ENCODE measurements around the gene PCBP2. TPM values are rescaled to one million over a fixed set of nuclear protein-coding genes. Genes with fewer than 3 reads are reported as not detected.

Gene PCBP2
- total and polyA plus RNA-seq, 2 donors (not counting 3 experiments of a cell fraction or from before 2014, with no cell fraction given) = 526 to 995 TPM

DNA sequence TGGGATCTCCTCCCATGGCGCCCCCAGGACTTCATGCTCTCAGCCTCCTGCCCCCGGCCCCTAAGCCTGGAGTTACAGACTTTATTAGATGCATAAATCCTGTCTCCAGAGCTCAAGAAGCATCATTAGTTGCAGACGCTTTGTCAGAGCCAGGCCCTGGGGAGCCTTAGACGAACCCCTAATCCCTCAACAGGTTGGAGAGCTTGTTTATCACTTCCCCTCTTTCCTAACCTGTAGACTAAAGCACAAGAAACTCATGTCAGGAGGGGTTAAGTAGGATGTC is 55.6 kb downstream of the PCBP2 start:
- H2AFZ ChIP-seq (ENCODE audit: low read depth, low read length) = no peak overlapping the region
- DNase-seq (ENCODE audit: low read depth, low spot score) = no peak
- no peak overlapping the region for H3K27ac ChIP-seq (ENCODE audit: insufficient read depth, low read depth, low read length)
- no peak overlapping the region for H3K4me2 ChIP-seq (ENCODE audit: insufficient read depth, low read length)
- H3K36me3 ChIP-seq (ENCODE audit: control insufficient read depth in 2 of 2, extremely low read depth in 1 of 2, insufficient read depth in 2 of 2, low read length in 2 of 2) = peaks cover 8 to 39% of the 10 kb centered on the region in 2 experiments
- TF ChIP-seq MYC (IDR thresholded peaks at IDR 0.05; ENCODE audit: low read depth, low read length) = no peak
- no peak for TF ChIP-seq POLR2AphosphoS5 (IDR thresholded peaks at IDR 0.05; ENCODE audit: insufficient read depth, low read depth, low read length)
- TF ChIP-seq, protein P1, sequence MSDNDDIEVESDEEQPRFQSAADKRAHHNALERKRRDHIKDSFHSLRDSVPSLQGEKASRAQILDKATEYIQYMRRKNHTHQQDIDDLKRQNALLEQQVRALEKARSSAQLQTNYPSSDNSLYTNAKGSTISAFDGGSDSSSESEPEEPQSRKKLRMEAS (IDR thresholded peaks at IDR 0.05; ENCODE audit: insufficient read depth, insufficient read length) = no peak
- TF ChIP-seq EZH2 (IDR thresholded peaks at IDR 0.05; ENCODE audit: borderline replicate concordance, low read depth, low read length, severe bottlenecking) = no peak
- no peak for TF ChIP-seq POLR2A (IDR thresholded peaks at IDR 0.05; ENCODE audit: low read depth, low read length)
- no peak for TF ChIP-seq FOS (IDR thresholded peaks at IDR 0.05; ENCODE audit: borderline replicate concordance, insufficient read depth, low read length)
- TF ChIP-seq JUN (IDR thresholded peaks at IDR 0.05; ENCODE audit: borderline replicate concordance, insufficient read depth, insufficient read length, low read depth) = no peak
- TF ChIP-seq GATA2 (IDR thresholded peaks at IDR 0.05; ENCODE audit: insufficient read depth, insufficient read length, low read depth, low read length) = no peak
- TF ChIP-seq, protein P2, sequence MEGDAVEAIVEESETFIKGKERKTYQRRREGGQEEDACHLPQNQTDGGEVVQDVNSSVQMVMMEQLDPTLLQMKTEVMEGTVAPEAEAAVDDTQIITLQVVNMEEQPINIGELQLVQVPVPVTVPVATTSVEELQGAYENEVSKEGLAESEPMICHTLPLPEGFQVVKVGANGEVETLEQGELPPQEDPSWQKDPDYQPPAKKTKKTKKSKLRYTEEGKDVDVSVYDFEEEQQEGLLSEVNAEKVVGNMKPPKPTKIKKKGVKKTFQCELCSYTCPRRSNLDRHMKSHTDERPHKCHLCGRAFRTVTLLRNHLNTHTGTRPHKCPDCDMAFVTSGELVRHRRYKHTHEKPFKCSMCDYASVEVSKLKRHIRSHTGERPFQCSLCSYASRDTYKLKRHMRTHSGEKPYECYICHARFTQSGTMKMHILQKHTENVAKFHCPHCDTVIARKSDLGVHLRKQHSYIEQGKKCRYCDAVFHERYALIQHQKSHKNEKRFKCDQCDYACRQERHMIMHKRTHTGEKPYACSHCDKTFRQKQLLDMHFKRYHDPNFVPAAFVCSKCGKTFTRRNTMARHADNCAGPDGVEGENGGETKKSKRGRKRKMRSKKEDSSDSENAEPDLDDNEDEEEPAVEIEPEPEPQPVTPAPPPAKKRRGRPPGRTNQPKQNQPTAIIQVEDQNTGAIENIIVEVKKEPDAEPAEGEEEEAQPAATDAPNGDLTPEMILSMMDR (IDR thresholded peaks at IDR 0.05; ENCODE audit: extremely low read depth in 1 of 2, insufficient read depth in 1 of 2, low read depth in 1 of 2, low read length in 2 of 2) = no peak
- H3K4me1 ChIP-seq (ENCODE audit: control insufficient read depth, extremely low read depth, insufficient read depth, low read length) = peaks cover 9% of the 10 kb centered on the region
- H3K27me3 ChIP-seq (ENCODE audit: control insufficient read depth in 2 of 2, insufficient read depth in 2 of 2, low read length in 2 of 2) = no peaks in the 10 kb centered on the region
- peaks cover 2% of the 10 kb centered on the region for H3K79me2 ChIP-seq (ENCODE audit: control insufficient read depth, insufficient read depth, low read length)
- no peak for FAIRE-seq
- no peak overlapping the region for H3K4me3 ChIP-seq (replicated peaks in 1 of 3; ENCODE audit: insufficient read depth in 1 of 3, low read depth in 1 of 3, low read length in 3 of 3)
- intact Hi-C loops (cut with micrococcal nuclease) = no loop called here
- no peaks in the 10 kb centered on the region for H3K9me1 ChIP-seq (replicated peaks; ENCODE audit: control insufficient read depth, extremely low read depth, insufficient read depth, low read length)
- CTCF ChIA-PET = interaction anchor here (0.7 to 3.9 kb wide), 6 partner anchors 26 to 183 kb away, joined by 3 to 48 read pairs (median 14); no protein-coding TSS in a partner anchor
- H4K20me1 ChIP-seq (replicated peaks; ENCODE audit: control insufficient read depth, extremely low read depth, insufficient read depth, low read length) = no peaks in the 10 kb centered on the region
- no peaks in the 10 kb centered on the region for H3K9me3 ChIP-seq (replicated peaks; ENCODE audit: control insufficient read depth, insufficient read depth, low read length)
- H3K9ac ChIP-seq (replicated peaks; ENCODE audit: extremely low read depth, insufficient read depth, low read length) = no peak overlapping the region
- no TSS peak for BruUV-seq (replicated peaks)
- dilution Hi-C loops (cut with MboI; ENCODE audit: extremely low pct_ligation_motif_present, low sequenced_read_pairs) = no loop called here
- POLR2A ChIA-PET = no interaction called here

Measured in endothelial cell of umbilical vein (primary cell).